Measurements from ENCODE around the gene SLC13A4.
"Not testable (repeated sequence)": the region's sequence is repeated elsewhere in the genome, so short reads cannot be mapped to it uniquely, and the experiment has no call there.

Gene SLC13A4

GRCh38 chr7:135728136-135728669, at the start of gene SLC13A4:
Gene SLC13A4, minus strand, starts transcription at chr7:135728186. Its CDS starts 690 bp downstream, at chr7:135727496.
- DNase-seq (ENCODE audit: low spot score), result no peak

DNA sequence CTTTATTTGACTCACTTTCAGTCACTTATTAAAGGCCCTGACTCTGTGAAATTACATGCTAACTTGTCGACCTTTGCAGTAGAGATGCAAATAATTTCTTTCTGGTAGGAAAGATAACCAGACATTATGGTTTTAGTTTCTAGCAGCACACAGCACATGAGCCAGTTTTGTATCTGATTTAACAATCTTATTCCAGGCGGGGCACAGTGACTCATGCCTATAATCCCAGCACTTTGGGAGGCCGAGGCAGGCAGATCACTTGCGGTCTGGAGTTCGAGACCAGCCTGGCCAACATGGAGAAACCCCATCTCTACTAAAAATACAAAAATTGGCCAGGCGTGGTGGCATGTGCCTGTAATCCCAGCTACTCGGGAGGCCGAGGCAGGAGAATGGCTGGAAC, 47.9 kb upstream of the SLC13A4 start:
- DNase-seq (ENCODE audit: low spot score), result not testable (repeated sequence)

- no peak for DNase-seq (ENCODE audit: low spot score)
Observed at GRCh38 chr7:135775230-135775629, 47.2 kb upstream of the SLC13A4 start.

- peak; percentile 68 for DNase-seq (ENCODE audit: low spot score)
Observed at GRCh38 chr7:135774284-135774683, 46.3 kb upstream of the SLC13A4 start.

DNA sequence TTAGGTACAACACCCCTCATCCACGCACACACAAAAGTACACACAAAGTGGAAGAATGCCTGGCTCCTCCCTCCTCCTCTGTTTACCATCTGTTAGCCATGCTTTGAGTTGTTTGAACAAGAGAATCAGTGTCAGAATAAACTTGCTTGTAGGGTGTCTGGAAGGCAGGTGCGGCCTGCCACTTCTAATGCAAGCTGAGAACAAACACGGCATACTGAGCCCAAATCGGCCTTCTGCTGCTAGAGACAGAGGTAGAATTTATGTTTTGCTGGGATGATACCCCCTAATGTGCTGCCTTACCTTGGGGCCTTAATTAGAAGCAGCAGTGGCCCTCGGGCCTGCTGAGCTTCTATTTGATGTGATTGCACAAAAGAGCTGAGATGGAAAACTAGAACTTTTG, 45.5 kb upstream of the SLC13A4 start:
- DNase-seq (ENCODE audit: low spot score), result no peak

DNA sequence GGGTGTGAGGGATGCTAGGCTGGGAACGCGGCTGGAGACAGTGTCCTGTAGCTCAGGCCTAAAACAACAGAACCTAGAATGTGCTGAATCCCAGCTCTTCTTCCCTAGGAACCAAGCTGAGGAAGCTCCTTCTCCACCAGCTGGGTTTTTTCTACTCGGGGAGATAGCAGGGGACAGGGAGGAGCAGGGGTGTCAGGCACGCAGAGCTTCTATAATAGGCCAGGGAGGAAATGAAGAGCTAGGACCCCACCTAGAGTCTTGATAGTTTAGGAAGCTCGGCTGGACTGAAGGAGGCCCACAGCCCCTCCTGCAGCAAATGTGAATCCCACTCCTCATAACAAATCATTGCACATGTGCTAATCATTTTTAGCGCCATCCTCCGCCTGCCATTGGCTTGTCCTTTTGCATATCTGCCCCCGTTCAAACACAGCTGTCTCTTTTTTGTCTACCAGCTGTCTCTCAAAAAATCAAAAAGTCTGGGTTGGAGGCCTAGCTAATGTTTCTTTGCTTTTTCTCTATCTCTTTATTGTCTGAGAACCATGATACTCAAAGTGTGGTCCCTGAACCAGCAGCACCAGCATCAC, 44.7 kb upstream of the SLC13A4 start:
- no peak for DNase-seq (ENCODE audit: low spot score)

- DNase-seq (ENCODE audit: low spot score), result no peak
Observed at GRCh38 chr7:135771961-135772638, 44.1 kb upstream of the SLC13A4 start.

- no peak for DNase-seq (ENCODE audit: low spot score)
Observed at GRCh38 chr7:135771051-135771450, 43.1 kb upstream of the SLC13A4 start.

DNA sequence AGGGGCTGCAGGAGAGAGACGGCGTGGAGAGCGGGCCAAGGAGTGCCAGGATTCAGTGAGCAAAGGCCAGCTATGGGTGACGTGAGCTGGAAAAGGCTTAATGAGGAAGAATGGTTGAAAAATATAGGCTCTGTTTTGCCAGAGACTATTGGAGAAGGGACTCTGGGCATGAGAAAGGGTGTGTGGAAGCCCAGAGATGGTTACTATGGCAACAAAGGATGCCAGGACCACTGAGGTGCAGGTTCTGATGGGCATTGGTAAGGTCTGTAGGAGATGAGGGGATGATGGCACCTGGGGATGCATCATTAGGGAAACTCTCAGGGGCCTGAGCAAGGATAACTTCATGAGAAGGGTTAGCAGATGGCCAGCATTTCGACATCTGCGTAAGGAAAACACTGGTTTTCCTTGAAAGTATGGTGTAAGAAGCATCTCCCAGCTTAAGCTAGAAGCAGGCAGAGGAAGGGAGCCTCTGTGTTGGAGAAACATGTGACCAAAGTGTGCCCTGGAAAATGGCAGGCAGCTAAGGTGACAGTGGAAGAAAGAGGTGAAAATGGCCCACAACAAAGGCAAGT, 42.2 kb upstream of the SLC13A4 start:
- no peak for DNase-seq (ENCODE audit: low spot score)

DNA sequence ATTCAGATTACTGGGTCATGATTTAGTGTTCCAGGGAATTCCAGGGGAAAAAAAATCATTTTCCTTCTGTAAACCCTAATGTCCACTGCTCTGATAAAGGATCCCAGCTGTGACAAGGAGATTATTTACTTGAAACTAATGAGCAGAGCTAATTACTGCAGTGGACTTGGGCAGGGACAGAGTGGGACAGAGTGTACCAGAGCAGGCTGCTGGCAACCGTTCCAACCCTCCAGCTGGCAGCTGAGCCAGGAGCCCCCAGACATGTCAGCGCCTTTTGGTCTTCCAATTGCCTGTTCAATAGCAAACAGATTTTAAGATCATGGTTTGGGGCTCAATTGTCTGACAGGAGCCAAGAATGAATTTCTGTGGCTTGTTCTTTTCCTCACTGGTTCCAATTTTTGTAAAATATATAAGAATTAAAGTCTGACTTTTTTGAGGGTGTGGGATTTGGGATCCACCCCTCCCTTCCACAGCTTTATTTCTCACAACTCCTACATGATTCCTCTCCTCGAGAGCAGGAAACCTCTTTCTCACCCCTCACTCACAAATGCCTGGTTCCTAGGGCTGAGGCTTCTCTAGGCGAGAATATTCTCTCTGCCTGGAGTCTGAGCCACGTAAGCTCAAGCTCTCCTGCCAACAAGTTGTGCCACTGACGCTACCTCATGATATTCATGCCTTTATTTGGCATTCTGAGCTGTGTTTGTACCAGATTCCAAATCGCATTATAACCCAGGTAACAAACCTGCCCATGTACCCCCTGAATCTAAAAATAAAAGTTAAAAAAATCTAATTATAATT, 41.2 kb upstream of the SLC13A4 start:
- no peak for DNase-seq (ENCODE audit: low spot score)

DNA sequence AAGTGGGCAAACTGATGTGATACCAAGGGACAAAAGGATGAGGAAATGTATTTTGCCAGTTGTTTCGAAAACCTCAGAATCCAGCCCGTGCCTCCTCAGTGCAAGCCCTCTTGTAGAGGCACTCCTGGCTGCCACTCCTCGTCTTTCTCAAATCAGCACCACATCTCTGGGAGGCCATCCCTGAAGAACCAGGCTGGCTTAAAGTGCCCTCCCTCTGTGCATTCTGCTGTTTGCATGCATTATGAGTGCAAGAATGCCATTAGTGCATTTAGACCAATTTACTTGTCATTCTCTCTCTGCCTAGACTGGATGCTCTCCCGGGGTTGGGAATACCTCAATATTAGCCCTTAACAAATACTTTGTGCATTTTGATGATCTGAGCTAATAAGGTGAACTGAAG, 40.5 kb upstream of the SLC13A4 start:
- no peak for DNase-seq (ENCODE audit: low spot score)

DNA sequence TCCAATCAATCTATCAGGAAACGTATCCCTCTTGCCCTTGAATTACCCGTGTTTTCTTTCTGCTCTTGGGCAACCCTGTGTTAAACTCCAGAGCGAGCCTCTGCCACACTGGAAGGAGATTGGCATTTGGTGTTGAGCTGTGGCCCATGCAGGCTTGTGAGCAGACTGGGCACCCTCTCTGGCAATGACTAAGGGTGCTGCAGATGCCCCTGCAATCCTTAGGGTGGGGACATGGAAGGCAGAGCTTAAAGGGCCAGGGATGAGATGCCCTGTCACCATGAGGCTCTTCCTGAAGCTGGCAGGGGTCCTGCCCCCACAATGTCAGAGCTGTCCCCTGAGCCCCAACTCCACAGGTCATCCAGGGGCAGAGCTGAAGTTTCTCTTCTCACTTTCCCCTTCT, 40.1 kb upstream of the SLC13A4 start:
- no peak for DNase-seq (ENCODE audit: low spot score)

- DNase-seq (ENCODE audit: low spot score), result no peak
Observed at GRCh38 chr7:135763261-135763660, 35.3 kb upstream of the SLC13A4 start.

DNA sequence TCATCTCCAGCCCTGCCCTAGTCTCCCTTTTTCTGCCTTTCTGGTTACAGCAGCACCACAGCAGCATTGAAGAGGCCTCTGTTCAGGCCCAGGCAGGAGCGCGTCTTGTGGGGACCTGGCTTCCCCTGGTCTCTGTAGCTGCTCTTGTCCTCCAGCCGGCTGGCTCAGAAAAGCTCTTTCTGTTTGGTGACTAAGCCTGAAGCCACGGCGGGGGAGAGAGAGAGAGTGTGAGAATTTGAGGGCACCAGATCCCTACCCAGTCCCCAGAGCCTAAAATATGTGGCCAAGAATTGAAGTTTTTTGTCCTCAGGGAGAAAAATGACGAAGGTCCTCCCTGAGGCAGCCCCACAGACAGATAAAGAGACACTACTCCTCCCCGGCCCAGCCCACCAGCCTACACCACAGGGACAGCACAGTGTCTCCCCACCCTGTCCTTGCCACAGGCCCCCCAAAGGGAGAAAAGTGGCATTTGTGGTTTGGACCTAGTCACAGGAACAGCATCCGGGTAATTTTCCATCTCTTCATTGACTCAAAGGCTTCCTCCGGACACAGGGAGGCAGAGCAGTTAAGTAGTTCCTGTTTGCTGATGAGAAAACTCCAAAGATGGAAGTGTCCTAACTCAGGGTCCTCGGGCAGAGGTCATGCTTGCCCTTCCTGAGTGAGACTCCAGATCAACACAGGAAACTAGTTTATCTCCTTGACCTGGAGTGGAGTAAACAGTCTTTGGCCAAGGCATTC, 33.9 kb upstream of the SLC13A4 start:
- DNase-seq (ENCODE audit: low spot score), result no peak

GRCh38 chr7:135759532-135759931, 31.5 kb upstream of the SLC13A4 start:
- no peak for DNase-seq (ENCODE audit: low spot score)

GRCh38 chr7:135758531-135758932, 30.5 kb upstream of the SLC13A4 start:
- DNase-seq (ENCODE audit: low spot score), result no peak

- DNase-seq (ENCODE audit: low spot score), result no peak
Observed at GRCh38 chr7:135757719-135758411, 29.9 kb upstream of the SLC13A4 start.

GRCh38 chr7:135756191-135756590, 28.2 kb upstream of the SLC13A4 start:
- no peak for DNase-seq (ENCODE audit: low spot score)

DNA sequence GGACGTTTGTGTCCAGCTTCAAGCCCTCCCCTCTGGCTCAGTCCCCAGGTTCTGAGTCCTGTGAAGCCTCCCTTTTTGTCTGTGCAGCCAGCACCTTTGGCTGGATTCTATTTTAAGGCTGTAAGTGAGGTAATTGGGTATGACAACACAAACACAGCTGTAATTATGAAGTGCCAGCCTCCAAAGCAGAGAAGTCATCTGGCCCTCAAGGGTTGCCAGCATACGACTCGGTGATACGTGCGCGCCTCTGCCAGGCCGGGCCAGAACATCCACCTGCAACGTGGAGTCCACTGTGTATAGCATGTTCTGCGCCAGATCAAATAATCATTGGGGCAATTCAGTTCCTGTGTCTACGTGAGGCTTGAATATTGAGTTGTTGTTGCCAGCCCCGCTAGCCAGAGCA, 27.4 kb upstream of the SLC13A4 start:
- no peak for DNase-seq (ENCODE audit: low spot score)

- DNase-seq (ENCODE audit: low spot score), result no peak
Observed at GRCh38 chr7:135753616-135754413, 25.8 kb upstream of the SLC13A4 start.

All from LoVo (cell line).